Activated CD4-positive, alpha-beta T cell treated with anti-CD3 and anti-CD28 coated beads, Interleukin-2, Interleukin-6, amounts not matched to agents 100 ng/mL and 50 ng/mL, durations not matched to agents 16 hours and 8 hours (primary cell): ENCODE results near the gene C1GALT1C1.
"Not testable (repeated sequence)": the region's sequence is repeated elsewhere in the genome, so short reads cannot be mapped to it uniquely, and the experiment has no call there.

Experiments
- DNase-seq: peaks from one replicate; pipeline ENCODE4 v3.0.0-alpha.2; 2020

The C1GALT1C1 gene

DNA sequence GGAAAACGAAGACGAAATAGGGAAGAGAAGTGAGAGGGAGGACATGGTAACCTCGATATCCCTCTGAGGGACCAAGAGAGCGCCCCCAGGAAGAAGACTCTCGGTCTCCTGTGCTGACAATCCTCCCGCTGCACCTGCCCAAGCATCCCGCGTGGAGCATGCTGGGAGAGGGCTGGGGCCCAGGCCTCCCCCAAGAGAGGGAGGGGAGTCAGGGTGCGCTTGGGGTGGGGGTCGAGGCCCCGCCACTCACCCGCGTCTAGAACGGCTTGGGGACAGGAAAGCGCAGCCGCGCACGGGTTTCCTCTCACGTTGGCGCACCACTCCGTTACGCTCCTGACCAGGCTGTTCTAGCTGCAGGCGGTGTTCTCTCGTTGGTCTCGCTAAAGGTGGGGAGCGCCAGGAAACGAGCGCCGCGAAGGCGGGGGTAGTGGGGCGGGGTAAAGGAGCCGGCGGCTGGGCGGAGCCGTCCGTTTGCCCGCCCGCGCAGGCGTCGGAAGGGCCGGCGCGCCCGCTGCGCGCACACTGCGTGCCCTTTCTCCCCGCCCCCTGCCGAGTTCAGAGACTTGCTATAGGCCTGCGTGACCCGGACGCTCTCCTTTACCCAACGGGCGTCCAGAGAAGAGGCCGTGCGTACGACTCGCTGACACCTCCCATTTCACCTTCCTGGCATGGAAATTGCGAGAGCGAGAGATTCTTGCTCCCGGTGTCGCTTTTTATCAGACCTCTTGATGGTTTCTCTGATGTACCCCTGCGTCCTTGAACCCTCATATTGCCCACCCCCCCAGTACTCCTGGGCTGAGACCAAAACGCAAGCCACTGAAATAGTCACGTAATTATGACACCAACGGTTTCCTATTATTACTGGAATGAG, at the start of gene C1GALT1C1:
Gene C1GALT1C1 (minus strand): TSS at position 388 of the 871 bp plus-strand sequence. CDS start 2,888 bp downstream, outside the sequence.
- peak; percentile 93 for DNase-seq

DNA sequence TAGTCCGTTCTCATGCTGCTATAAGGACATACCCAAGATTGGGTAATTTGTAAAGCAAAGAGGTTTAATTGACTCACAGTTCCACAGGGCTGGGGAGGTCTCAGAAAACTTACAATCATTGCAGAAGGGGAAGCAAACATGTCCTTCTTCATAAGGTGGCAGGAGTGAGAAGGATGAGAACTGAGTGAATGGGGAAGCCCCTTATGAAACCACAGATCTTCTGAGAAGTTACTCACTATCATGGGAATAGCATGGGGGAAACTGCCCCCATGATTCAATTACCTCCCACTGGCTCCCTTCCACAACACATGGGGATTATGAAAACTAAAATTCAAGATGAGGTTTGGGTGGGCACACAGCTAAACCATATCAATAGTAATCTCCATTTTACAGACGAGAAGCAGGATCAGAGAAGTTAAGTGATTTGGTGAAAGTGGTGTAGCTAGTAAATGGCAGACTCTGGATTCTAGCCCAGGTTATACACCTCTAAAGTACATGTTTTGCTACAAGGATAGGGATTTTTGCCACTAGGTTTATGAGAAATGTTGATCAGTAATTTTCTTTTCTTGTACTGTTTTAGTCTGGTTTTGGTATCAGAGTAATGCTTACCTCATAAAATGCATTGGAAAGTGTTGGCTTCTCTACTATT, 47.3 kb upstream of the C1GALT1C1 start:
- peak; percentile 5 for DNase-seq

DNA sequence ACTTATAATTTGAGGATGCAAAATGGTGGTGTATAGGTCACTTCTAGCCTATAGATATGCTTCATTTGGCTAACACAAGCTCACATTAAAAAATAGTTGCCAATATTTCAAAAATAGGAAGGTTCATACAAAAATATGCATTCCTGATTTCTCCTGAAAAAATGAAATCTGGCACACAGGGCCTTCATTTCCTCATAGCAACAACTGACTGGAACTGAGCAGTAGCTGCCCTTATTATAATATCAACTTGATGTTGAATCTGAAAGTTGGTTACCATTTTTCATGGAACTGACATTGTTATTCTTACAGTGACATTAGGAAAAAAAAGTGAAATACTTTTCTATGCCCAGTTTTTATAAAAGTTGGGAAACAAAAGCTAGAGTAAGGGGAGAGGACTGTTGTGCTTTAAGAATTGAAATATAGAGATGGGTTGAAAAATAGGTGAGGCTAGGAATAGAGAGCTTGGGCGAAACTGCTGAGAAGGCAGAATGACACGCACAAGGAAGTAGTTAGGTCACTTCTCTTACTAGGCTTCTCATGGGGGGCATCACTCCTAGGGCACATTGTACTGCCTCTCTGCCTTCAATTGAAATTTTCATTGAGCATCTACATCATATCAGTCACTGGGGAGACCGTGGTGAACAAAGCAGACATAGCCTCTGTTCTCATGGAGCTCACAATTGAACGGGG, 43.1 kb upstream of the C1GALT1C1 start:
- no peak for DNase-seq

DNA sequence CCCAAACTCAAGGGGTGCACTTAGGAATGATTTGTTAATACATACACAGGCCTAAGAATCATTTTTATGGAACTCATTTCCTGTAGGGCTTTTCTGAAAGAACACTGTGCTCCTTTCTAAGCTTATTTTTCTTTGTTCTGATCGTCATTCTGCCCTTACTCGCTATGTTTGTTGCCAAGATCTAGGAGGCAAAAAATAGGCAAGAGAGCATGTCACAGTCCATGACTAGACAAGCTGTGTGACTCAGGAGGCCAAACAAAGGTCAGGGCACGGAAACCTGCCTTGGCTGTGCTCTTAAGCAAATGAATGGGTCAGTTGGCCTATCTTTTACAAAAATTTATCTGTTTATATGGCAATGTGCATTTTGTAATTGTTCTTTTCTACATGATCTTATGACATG, 42.5 kb upstream of the C1GALT1C1 start:
- no peak for DNase-seq

DNA sequence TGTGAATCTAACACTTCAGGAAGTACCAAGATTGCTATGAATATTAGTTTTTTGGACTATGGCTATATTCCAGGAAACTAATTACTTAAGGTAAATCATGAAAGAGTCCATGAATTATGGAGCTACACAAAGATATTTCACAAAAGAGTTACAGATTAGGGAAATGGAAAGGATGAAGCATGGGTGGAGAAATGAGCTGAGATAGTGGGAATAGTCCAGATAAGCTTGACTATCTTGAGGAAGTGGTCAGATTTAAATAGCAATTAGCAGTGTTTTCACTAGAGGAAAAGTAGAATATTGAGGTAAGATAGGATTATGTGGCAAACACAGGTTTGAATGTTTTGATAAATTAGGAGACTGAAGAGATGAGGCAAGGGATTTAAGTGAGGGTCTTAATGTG, 42.1 kb upstream of the C1GALT1C1 start:
- DNase-seq: no peak

DNA sequence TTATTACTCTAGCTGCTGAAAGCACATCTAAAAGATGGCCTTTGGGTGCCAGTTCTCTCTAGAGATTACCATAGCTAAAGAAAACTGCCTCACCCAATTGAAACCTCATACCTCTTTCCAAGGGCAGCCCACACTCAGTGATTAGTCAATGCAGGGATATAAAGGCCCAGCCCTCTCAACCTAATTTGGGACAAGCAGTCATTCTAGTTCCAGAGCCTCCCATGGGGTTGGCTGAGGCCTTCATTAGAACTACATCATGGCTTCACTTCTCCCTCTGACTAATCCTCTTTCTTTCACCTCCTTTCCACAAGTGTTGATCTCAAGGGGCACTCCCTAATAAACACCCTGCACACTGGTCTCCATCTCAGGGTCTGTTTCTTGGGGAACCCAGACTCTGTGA, 38.5 kb upstream of the C1GALT1C1 start:
- no peak for DNase-seq

DNA sequence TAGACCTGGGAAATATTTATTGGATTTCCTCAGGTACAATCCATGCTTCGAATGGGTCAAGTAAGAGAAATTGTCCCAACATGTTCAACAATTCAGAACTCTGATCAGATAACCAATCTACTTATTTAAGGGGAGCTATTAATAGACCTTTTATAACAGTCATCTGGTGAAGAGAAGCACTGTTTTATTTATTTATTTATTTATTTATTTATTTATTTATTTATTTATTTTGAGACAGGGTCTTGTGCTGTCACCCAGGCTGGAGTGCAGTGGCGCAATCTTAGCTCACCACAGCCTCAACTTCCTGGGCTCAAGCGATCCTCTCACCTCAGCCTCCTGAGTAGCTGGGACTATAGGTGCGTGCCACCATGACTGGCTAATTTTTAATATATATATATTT, 34.7 kb upstream of the C1GALT1C1 start:
- DNase-seq: not testable (repeated sequence)

DNA sequence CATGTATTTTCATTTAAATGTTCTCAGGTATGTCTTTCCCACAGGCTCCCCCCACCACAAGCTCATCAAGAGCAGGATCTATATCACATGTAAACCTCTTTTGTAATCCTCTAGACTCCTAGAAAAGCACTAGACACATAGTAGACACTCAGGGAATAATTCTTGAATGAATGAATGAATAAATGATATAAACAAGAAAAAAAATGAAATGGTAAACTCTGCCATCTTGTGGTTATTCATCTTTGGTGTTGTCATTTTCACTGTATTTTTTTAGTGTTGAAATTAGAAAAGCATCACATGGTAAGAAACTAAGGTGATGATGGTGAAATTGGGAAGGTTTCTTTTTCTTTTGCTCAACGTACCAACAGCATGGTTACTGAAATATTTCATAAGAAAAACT, 34.2 kb upstream of the C1GALT1C1 start:
- no peak for DNase-seq

DNA sequence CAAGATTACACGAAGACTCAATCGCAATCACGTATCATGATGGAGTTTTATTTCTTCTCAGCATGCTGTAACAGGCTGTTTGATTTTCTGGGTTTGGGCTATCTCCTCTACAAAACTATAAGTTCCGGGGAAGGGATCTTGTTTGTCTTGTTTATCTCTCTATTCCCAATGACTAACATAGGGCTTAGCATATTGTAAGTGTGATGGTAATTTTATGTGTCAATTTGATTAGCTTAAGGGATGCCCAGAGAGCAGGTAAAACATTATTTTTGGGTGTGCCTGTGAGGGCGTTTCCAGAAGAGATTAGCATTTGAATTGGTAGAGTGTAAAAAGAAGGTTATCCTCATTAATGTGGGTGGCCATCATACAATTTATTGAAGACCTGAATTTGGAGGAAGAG, 32.8 kb upstream of the C1GALT1C1 start:
- no peak for DNase-seq

DNA sequence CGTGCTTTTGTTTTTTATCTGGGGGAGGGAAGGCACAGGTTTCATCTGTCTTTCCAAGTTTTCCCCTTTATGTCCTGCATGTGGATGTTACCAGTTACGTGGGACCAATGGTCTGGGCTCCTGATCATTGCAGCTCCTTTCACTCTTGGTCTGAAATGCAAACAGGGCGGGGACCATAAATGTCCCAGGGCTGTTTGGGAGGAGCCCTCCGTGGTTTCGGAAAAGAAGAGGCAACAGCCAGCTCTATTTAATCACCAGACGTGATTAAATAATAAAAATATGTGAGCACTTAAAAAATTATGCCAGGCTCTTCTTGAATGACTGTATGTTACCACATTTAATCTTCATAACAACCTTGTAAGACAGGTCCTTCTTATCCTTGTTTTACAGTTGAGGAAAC, 30.8 kb upstream of the C1GALT1C1 start:
- DNase-seq: no peak

DNA sequence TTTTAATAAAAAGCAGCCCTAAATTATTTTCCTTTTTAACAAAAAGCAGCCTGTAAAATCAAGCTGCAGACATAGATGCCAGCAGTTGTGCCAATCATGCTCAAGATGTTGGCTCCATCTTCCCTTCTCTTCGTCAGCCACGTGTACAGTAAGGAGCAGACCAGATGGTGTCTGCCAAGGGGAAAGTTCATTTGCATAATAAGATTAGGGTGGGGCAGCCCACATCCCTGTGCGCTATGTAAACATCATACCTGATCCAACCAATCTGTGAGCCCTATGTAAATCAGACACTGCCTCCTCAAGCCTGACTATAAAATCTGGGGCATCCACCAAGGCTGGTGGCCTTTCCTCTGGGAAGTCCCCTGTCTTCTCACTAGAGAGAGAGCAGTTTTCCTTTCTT, 23.1 kb upstream of the C1GALT1C1 start:
- no peak for DNase-seq

DNA sequence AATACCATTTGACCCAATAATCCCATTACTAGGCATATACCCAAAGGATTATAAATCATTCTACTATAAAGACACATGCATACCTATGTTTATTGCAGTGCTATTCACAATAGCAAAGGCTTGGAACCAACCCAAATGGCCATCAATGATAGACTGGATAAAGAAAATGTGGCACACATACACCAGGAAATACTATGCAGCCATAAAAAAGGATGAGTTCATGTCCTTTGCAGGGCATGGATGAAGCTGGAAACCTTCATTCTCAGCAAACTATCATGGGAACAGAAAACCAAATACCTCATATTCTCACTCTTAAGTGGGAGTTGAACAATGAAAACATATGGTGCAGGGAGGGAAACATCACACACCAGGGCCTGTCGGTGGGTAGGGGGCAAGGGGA, 22.4 kb upstream of the C1GALT1C1 start:
- DNase-seq: not testable (repeated sequence)

DNA sequence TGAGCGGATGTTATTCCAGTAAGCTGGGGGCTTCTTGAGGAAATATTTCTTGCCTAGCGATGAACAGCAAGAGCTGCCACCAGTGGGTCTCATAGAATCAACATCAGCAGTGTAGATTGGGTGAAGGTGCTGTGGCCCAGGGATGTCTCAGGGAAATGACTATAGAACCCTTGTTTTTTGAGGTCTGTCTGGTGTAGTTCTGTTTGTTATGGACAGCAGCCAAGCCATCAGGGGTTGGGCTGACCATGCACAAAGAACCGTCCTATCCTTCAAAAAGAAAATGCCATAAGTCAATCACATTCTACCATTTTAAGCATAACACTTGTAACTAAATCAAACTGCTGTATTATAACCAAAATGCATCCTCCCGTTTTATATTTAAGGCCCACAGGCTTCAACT, 17.3 kb upstream of the C1GALT1C1 start:
- no peak for DNase-seq

DNA sequence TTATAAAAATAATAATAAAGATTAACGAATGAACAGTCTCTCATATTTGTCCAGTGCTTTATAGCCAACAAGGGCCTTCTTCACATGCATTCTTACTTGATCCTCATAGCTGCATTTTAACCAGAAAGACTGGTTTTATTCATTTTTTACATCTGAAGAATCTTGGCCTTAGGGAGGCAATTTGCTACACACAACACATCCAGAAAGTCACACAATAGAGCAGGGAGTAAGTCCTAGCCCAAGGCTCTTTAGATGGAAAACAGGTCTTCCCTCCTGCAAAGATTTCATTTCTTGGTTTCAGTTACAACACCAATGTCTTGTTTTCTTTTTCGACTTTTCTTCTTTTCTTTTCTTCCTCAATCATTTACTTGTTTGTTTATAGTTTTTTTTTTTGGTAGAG, 13.0 kb upstream of the C1GALT1C1 start:
- DNase-seq: no peak

DNA sequence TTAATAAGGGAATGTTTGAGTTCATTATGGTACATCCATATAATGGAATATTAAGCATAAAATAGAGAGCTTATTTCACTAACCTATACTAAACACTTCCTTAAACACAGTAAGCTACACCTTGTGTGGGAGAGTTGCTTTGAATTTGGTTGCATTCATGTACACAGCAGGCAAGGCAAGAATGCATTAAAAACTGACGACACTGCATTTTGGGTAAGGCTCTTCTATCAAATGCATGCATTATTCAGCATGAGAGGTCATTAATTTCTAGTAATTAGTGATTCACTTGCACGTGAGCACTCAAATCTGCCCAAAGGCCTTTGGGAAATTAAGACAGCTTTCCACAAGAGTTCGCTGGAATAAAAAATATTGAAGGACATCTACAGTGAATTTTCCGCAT, 8.8 kb upstream of the C1GALT1C1 start:
- DNase-seq: no peak

DNA sequence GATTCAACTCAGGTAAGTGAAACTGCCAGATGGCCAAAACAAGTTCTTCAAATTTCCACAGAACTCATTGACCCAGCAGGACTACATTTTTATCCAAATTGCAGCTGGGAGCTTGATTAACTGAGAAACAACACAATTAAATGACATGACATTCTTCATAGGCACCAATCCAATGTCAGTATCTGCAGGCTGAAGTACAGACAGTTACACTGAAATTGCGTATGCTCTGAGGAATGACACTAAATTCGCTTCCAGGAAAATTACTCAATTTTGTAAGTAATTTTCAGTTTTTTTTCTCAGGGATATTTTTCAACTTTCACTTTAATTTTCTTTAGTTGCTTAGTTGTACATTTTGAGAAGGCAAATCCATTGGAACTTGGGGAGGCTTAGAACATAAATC, 4.5 kb downstream of the C1GALT1C1 start:
- no peak for DNase-seq

DNA sequence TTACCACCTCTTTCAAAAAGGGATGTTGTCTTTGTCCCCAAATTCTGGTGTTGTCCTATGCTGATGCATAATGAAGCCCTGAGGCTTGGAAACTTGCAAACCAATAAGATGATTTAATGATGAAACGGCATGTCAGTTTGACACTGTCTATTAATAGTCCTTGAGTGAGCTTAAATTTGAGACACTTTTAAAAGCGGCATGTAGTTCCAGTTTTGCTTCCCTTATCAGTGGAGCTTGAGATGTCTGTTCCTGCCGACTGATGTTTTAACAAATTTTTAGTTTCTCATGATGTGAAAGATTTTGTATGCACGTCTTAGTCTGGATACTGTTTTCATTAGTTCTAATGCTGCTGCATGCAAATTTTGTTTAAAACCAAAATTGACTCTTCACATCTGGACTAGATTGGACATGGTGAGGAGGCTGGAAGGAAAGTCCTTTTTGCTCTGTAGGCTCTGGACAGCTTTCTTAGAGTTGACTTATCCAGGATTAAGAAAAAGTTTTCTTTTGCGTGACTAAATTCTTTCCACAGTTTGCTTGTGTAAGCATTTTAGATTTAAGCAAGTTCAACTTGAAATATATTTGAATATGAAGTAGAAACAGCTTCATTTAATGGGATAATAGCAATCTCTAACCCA, 11.7 kb downstream of the C1GALT1C1 start:
- no peak for DNase-seq

DNA sequence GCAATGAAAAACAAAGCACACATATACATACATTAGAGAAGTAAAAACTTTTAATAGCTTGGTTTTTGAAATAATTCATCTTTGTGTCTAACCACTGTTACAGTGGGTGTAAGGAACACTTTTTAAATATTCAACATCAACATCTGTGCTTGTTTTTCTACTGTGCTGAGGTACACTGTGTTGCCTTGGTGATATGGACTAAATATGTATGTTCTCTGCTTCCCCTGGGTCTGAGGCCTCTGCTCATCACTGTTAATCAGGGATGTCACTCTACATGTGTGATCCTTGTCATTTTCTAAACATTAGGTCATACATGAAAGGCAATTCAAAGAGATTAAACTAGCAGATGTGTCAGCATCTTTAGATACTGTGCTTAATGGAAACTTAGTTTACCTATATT, 15.0 kb downstream of the C1GALT1C1 start:
- no peak for DNase-seq

DNA sequence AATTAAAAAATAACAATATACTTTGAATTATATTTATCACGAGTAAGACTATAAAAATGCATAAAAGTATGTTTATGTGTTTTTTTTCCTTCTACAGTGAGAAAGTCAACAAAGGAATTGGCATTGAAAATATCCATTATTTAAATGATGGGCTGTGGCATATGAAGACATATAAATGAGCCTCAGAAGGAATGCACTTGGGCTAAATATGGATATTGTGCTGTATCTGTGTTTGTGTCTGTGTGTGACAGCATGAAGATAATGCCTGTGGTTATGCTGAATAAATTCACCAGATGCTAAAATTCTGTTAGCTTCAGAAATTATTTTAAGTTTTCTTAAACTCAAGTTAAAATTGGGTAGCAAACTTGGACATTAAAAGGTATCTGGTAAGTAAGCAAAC, 17.8 kb downstream of the C1GALT1C1 start:
- DNase-seq: no peak

DNA sequence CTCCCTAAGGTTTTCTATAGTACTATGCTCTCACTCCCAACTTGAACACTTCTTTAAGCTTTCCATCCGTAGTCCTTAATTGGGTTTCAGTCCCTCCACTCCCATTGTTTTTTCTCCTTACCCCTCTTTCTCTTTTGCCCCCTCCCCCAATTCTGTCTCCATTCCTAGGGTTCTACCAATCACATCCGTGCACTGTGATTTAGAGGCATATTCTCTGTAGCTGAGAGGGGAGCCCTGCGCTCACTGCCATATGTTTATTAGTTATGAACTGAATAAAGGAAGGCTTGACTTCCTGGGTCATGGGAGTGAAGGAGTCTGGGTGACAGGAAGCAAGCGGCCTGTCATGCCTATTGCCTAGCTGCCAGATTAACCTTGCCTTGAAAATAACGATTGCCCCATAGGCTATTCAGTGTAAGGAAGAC, 25.5 kb downstream of the C1GALT1C1 start:
- DNase-seq: peak; percentile 49

DNA sequence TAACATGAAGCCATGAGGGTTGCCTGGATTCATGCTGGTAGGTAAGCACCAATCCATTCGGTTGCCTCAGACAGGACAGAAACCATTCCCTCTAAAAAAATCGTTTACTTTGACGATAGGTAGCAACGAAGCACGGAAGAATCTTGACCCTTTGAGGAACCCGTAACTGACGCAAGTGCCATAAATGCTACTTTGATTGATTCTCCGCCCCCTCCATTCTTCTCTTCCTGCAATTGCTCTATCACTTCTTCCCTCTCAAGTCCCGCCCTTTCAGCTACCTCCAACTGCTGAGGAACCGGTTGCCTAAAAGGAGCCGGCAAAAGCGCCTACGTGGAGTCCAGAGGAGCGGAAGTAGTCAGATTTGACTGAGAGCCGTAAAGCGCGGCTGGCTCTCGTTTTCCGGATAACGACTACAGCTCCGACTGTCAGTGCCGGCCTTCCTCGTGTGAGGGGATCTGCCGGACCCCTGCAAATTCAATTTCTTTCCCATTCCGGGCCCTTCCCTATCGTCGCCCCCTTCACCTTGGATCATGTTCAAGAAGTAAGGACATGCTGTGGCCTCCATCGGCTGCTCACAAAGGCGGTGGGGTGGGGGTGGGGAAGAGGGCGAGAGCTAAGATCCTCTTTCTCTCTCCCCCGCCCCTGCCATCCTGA, 26.0 kb downstream of the C1GALT1C1 start, which contains the start of gene MCTS1:
Gene MCTS1 (plus strand): TSS at position 395 of the 654 bp plus-strand sequence. CDS start 136 bp downstream, at position 531.
- DNase-seq: peak; percentile 90

DNA sequence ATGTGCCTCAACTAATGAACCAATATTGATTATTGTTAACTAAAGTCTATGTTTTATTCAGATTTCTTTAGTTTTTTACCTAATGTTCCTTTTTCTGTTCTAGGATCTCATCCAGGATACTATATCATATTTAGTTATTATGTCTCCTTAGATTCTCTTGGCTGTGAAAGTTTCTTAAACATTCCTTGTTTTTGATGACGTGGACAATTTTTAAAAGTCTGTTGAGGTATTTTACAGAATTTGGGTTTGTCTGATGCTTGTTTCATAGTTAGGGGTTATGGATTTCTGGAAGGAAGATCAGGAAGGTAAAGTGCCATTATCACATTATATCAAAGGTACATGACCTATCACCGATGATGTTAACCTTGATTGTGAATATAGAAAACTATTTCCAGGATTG, 44.2 kb downstream of the C1GALT1C1 start:
- no peak for DNase-seq
